ENCODE data around the gene LUC7L2.

GRCh38 chr7:139453673-139454321, 94.1 kb downstream of the LUC7L2 start:
- TF ChIP-seq CEBPB (IDR thresholded peaks at IDR 0.05) (no peak), REST (IDR thresholded peaks at IDR 0.05; ENCODE audit: low read depth) (no peak), USF1 (IDR thresholded peaks at IDR 0.05) (no peak), TEAD4 (IDR thresholded peaks at IDR 0.05) (no peak), FOXM1 (IDR thresholded peaks at IDR 0.05; ENCODE audit: borderline replicate concordance, low read depth) (no peak), TAF1 (IDR thresholded peaks at IDR 0.05; ENCODE audit: low read depth) (no peak), MAX (IDR thresholded peaks at IDR 0.05) (no peak), EP300 (IDR thresholded peaks at IDR 0.05; ENCODE audit: borderline replicate concordance) (no peak), YY1 (IDR thresholded peaks at IDR 0.05; ENCODE audit: low read depth) (no peak), NFIC (IDR thresholded peaks at IDR 0.05) (no peak), TCF12 (IDR thresholded peaks at IDR 0.05; ENCODE audit: low read depth) (no peak), CREB1 (IDR thresholded peaks at IDR 0.05; ENCODE audit: low read depth) (no peak), RAD21 (IDR thresholded peaks at IDR 0.05; ENCODE audit: low read depth) (no peak), EGR1 (IDR thresholded peaks at IDR 0.05) (no peak)

All from Ishikawa (cell line).